Testis (tissue), 2 donors: Measurements from ENCODE around the gene BTBD1.

Experiments used
- POLR2A ChIP-seq: fragments of 450-650 bp; IDR thresholded peaks from one replicate; pipeline ENCODE4 v1.6.1; 2017; ENCODE audit warnings: antibody characterized with exemption, mild to moderate bottlenecking, moderate library complexity
- TF ChIP-seq, protein P1 (sequence below), 3 experiments: fragments of 450-650 bp in 2 of 3; fragments of 200-600 bp in 1 of 3; sonication (generic) in 1 of 3; IDR thresholded peaks; one replicate each; pipeline ENCODE4 v1.5.1; 2016 to 2019; ENCODE audit warnings: antibody characterized with exemption in 3 of 3, mild to moderate bottlenecking in 2 of 3, moderate library complexity in 1 of 3

DNA sequence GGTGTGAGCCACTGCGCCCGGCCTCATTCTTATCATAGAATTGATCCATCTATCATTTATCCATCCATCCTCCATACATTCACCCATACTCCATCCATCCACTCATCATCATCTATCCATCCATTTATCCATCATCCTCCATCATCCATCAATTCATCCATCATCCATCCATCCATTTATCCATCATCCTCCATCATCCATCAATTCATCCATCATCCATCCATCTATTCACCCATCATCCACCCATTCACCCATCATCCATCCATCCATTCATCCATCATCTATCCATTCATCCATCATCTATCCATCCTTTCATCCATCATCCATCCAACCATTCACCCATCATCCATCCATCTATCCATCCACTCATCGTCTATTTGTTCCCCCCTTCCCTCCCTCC, 44.1 kb upstream of the BTBD1 start:
- TF ChIP-seq, protein P1, sequence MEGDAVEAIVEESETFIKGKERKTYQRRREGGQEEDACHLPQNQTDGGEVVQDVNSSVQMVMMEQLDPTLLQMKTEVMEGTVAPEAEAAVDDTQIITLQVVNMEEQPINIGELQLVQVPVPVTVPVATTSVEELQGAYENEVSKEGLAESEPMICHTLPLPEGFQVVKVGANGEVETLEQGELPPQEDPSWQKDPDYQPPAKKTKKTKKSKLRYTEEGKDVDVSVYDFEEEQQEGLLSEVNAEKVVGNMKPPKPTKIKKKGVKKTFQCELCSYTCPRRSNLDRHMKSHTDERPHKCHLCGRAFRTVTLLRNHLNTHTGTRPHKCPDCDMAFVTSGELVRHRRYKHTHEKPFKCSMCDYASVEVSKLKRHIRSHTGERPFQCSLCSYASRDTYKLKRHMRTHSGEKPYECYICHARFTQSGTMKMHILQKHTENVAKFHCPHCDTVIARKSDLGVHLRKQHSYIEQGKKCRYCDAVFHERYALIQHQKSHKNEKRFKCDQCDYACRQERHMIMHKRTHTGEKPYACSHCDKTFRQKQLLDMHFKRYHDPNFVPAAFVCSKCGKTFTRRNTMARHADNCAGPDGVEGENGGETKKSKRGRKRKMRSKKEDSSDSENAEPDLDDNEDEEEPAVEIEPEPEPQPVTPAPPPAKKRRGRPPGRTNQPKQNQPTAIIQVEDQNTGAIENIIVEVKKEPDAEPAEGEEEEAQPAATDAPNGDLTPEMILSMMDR (IDR thresholded peaks at IDR 0.05): no peak
- TF ChIP-seq POLR2A: no peak
